Measurements from ENCODE around the gene MPHOSPH9.

The MPHOSPH9 gene

GRCh38 chr12:123131879-123132402, 101.0 kb downstream of the MPHOSPH9 start:
- FAIRE-seq = no peak
- DNase-seq (ENCODE audit: low spot score) = no peak

GRCh38 chr12:123131291-123131832, 101.6 kb downstream of the MPHOSPH9 start:
- no peak for FAIRE-seq
- DNase-seq (ENCODE audit: low spot score) = no peak

GRCh38 chr12:123129621-123130020, 103.3 kb downstream of the MPHOSPH9 start:
- no peak for FAIRE-seq
- DNase-seq (ENCODE audit: low spot score) = no peak

- no peak for FAIRE-seq
- no peak for DNase-seq (ENCODE audit: low spot score)
Observed at GRCh38 chr12:123127182-123127495, 105.8 kb downstream of the MPHOSPH9 start.

- DNase-seq (ENCODE audit: low spot score) (peak; percentile 94), FAIRE-seq (no peak)
Observed at GRCh38 chr12:123126294-123127181, 106.4 kb downstream of the MPHOSPH9 start.

GRCh38 chr12:123122626-123123025, 110.3 kb downstream of the MPHOSPH9 start:
- DNase-seq (ENCODE audit: low spot score) (no peak), FAIRE-seq (no peak)

GRCh38 chr12:123121670-123122069, 111.3 kb downstream of the MPHOSPH9 start:
- no peak for FAIRE-seq

GRCh38 chr12:123120452-123121166, 112.3 kb downstream of the MPHOSPH9 start:
- DNase-seq (ENCODE audit: low spot score) (no peak), FAIRE-seq (no peak)

More at GRCh38 chr12:123121670-123122069, 111.3 kb downstream of the MPHOSPH9 start:
- DNase-seq (ENCODE audit: low spot score) = no peak

GRCh38 chr12:123119808-123120207, 113.1 kb downstream of the MPHOSPH9 start:
- no peak for FAIRE-seq

GRCh38 chr12:123118497-123118896, 114.4 kb downstream of the MPHOSPH9 start:
- DNase-seq (ENCODE audit: low spot score) (no peak), FAIRE-seq (no peak)

More at GRCh38 chr12:123119808-123120207, 113.1 kb downstream of the MPHOSPH9 start:
- DNase-seq (ENCODE audit: low spot score) = no peak

GRCh38 chr12:123115409-123116121, 117.4 kb downstream of the MPHOSPH9 start:
- DNase-seq (ENCODE audit: low spot score) (no peak), FAIRE-seq (no peak)

GRCh38 chr12:123114304-123115083, 118.4 kb downstream of the MPHOSPH9 start:
- DNase-seq (ENCODE audit: low spot score) (no peak), FAIRE-seq (no peak)

- FAIRE-seq (no peak), DNase-seq (ENCODE audit: low spot score) (no peak)
Observed at GRCh38 chr12:123113026-123113425, 119.9 kb downstream of the MPHOSPH9 start.

GRCh38 chr12:123111498-123112165, 121.3 kb downstream of the MPHOSPH9 start:
- FAIRE-seq (no peak), DNase-seq (ENCODE audit: low spot score) (no peak)

GRCh38 chr12:123109319-123109772, 123.6 kb downstream of the MPHOSPH9 start:
- FAIRE-seq (no peak), DNase-seq (ENCODE audit: low spot score) (no peak)

- no peak for DNase-seq (ENCODE audit: low spot score)
- no peak for FAIRE-seq
Observed at GRCh38 chr12:123108682-123109066, 124.3 kb downstream of the MPHOSPH9 start.

- DNase-seq (ENCODE audit: low spot score) (no peak), FAIRE-seq (no peak)
Observed at GRCh38 chr12:123107926-123108681, 124.8 kb downstream of the MPHOSPH9 start.

- DNase-seq (ENCODE audit: low spot score) (peak; percentile 44), FAIRE-seq (no peak)
Observed at GRCh38 chr12:123106640-123107359, 126.1 kb downstream of the MPHOSPH9 start.
